ENCODE data around the gene CCNI. TPM values are rescaled to one million over a fixed set of nuclear protein-coding genes. Genes with fewer than 3 reads are reported as not detected.

CCNI gene
- total RNA-seq, 1 donor from 2014 or later: 600 TPM

DNA sequence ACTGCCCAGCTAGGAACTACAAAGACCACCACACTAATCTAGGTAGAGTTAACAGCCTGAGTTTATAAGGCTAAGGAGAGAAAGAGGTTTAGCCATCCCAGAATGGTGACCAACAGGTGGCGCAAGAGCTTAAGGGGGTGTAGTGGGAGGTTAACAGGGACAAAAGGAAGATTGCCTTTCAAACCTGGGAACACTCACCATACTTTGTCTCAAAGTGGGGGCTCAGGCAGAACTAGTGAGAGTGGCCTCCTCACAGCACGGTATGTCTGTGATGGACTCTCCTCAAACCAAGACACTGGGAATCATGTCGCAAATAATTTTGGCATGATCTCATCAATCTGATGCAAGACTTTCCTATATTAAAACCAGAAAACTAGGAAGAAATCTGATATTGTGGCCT lies 23.4 kb downstream of the CCNI start:
- Mint-ChIP-seq H3K9me3 (ENCODE audit: unreplicated experiment) (peaks cover 2% of the 10 kb centered on the region), H3K27me3 (ENCODE audit: unreplicated experiment) (peaks cover 3% of the 10 kb centered on the region), H3K36me3 (ENCODE audit: unreplicated experiment) (no peaks in the 10 kb centered on the region), H3K27ac (ENCODE audit: unreplicated experiment) (peak overlapping the region; percentile 66), H3K4me1 (ENCODE audit: low read depth, unreplicated experiment) (peaks cover 4% of the 10 kb centered on the region), H3K4me3 (ENCODE audit: unreplicated experiment) (no peak overlapping the region)
- peak; percentile 68 for DNase-seq
- TF ChIP-seq, protein P1, sequence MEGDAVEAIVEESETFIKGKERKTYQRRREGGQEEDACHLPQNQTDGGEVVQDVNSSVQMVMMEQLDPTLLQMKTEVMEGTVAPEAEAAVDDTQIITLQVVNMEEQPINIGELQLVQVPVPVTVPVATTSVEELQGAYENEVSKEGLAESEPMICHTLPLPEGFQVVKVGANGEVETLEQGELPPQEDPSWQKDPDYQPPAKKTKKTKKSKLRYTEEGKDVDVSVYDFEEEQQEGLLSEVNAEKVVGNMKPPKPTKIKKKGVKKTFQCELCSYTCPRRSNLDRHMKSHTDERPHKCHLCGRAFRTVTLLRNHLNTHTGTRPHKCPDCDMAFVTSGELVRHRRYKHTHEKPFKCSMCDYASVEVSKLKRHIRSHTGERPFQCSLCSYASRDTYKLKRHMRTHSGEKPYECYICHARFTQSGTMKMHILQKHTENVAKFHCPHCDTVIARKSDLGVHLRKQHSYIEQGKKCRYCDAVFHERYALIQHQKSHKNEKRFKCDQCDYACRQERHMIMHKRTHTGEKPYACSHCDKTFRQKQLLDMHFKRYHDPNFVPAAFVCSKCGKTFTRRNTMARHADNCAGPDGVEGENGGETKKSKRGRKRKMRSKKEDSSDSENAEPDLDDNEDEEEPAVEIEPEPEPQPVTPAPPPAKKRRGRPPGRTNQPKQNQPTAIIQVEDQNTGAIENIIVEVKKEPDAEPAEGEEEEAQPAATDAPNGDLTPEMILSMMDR (IDR thresholded peaks at IDR 0.05; ENCODE audit: partially characterized antibody, unreplicated experiment): no peak

DNA sequence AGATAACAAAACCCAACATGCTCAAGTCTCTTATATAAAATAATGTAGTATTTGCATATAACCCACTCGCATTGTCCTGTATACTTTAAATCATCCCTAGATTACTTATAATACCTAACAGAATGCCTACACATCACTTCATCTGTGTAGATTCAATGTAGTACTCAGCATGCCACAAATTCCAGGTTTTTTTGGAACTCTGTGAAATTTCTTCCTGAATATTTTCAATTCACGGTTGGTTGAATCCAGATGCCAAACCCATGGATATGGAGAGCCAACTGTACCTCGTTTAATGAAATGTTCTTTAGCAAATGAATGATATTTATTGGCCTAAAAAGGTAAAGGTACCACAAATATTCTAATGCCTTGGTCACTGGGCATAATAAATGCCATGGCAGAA lies 24.8 kb downstream of the CCNI start:
- H3K9me3 Mint-ChIP-seq (ENCODE audit: unreplicated experiment): peaks cover 2% of the 10 kb centered on the region
- DNase-seq: no peak
- H3K27ac Mint-ChIP-seq (ENCODE audit: unreplicated experiment): no peak overlapping the region
- H3K4me3 Mint-ChIP-seq (ENCODE audit: unreplicated experiment): no peak overlapping the region
- H3K27me3 Mint-ChIP-seq (ENCODE audit: unreplicated experiment): peaks cover 4% of the 10 kb centered on the region
- no peaks in the 10 kb centered on the region for H3K36me3 Mint-ChIP-seq (ENCODE audit: unreplicated experiment)
- H3K4me1 Mint-ChIP-seq (ENCODE audit: low read depth, unreplicated experiment): peaks cover 9% of the 10 kb centered on the region
- TF ChIP-seq, protein P1 (IDR thresholded peaks at IDR 0.05; ENCODE audit: partially characterized antibody, unreplicated experiment): no peak

DNA sequence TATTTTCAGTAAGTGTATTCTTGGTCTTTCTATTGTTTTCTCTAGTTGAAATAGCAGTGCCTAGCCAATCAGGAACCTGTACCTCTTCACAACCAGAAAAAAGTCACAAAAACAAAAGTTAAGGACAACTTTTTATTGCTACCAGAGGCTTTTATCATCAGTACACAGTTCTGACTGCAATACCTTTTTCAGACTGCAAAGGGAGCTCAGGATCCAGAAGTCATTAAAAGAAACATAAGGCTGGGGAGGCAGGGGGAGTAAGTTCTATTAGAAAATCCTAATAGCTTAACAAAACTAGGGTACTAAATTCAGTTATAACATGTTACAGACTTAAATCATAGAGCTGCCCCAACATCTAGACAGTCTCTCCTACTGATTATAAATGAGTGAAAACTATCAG lies 28.8 kb downstream of the CCNI start:
- H3K4me3 Mint-ChIP-seq (ENCODE audit: unreplicated experiment): no peak overlapping the region
- DNase-seq: no peak
- H3K27ac Mint-ChIP-seq (ENCODE audit: unreplicated experiment): peak overlapping the region; percentile 65
- peaks cover 1% of the 10 kb centered on the region for H3K27me3 Mint-ChIP-seq (ENCODE audit: unreplicated experiment)
- peaks cover 2% of the 10 kb centered on the region for H3K9me3 Mint-ChIP-seq (ENCODE audit: unreplicated experiment)
- no peaks in the 10 kb centered on the region for H3K36me3 Mint-ChIP-seq (ENCODE audit: unreplicated experiment)
- TF ChIP-seq, protein P1 (IDR thresholded peaks at IDR 0.05; ENCODE audit: partially characterized antibody, unreplicated experiment): peak; percentile 54
- peaks cover 13% of the 10 kb centered on the region for H3K4me1 Mint-ChIP-seq (ENCODE audit: low read depth, unreplicated experiment)

DNA sequence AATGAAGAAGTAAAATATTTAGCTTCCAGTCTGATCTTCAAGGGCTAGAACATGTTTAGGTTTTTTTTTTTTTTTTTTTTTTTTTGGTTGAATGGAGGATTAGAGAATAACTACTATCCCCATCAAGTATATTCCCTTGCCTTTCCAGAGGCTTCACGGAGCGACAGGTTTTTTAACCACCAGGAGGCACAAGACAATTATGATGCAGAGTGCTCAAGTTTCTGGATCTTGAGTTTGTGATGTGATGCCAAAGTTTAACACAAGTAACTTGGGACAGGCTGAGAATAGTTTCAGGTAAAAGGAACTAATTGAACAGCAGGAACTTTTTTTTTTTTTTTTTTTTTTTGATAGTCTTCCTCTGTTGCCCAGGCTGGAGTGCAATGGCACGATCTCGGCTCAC lies 30.3 kb downstream of the CCNI start:
- Mint-ChIP-seq H3K4me1 (ENCODE audit: low read depth, unreplicated experiment) (peaks cover 12% of the 10 kb centered on the region), H3K27me3 (ENCODE audit: unreplicated experiment) (peaks cover 1% of the 10 kb centered on the region), H3K9me3 (ENCODE audit: unreplicated experiment) (no peaks in the 10 kb centered on the region), H3K27ac (ENCODE audit: unreplicated experiment) (no peak overlapping the region), H3K36me3 (ENCODE audit: unreplicated experiment) (no peaks in the 10 kb centered on the region), H3K4me3 (ENCODE audit: unreplicated experiment) (no peak overlapping the region)
- TF ChIP-seq, protein P1 (IDR thresholded peaks at IDR 0.05; ENCODE audit: partially characterized antibody, unreplicated experiment): no peak
- no peak for DNase-seq

DNA sequence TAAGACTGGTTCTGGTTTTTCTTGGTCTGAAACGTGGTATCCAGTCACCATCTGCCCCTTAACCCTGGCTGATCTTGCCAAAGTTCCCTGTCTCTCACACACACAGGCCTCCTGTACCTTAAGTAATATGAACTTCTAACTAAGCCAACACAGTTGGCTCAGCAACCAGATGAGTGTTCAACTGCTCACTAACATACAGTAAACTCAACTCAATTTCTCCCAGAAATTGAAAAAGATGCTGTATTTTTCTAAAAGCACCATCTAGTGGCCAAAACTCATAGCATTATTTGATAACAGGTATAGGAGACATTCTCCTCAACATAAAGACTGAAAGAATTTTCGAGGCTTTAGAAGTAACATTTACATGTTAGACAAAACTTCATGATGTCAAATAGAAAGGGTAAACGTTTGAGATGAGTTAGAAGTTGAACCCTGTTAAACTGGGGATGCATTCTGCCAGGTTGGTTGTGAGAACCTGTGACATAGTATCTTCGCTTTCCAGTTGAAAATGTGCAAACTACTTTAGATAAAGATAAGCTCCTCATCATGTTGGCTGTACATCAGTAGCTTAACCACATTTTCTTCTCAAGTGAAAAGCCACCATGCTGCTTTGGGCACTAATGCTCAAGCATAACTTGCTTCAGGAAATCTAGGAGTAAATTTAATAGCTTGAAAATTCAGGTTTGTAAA lies 31.2 kb downstream of the CCNI start:
- Mint-ChIP-seq H3K27me3 (ENCODE audit: unreplicated experiment) (peaks cover 1% of the 10 kb centered on the region), H3K9me3 (ENCODE audit: unreplicated experiment) (no peaks in the 10 kb centered on the region), H3K4me3 (ENCODE audit: unreplicated experiment) (no peak overlapping the region), H3K4me1 (ENCODE audit: low read depth, unreplicated experiment) (peaks cover 19% of the 10 kb centered on the region), H3K36me3 (ENCODE audit: unreplicated experiment) (no peaks in the 10 kb centered on the region), H3K27ac (ENCODE audit: unreplicated experiment) (no peak overlapping the region)
- DNase-seq: no peak
- TF ChIP-seq, protein P1 (IDR thresholded peaks at IDR 0.05; ENCODE audit: partially characterized antibody, unreplicated experiment): peak; percentile 76
